ENCODE measurements around the gene HS3ST5.
A peak's percentile ranks its signal among the peaks of the same experiment; 100 is the strongest.

The HS3ST5 gene

DNA sequence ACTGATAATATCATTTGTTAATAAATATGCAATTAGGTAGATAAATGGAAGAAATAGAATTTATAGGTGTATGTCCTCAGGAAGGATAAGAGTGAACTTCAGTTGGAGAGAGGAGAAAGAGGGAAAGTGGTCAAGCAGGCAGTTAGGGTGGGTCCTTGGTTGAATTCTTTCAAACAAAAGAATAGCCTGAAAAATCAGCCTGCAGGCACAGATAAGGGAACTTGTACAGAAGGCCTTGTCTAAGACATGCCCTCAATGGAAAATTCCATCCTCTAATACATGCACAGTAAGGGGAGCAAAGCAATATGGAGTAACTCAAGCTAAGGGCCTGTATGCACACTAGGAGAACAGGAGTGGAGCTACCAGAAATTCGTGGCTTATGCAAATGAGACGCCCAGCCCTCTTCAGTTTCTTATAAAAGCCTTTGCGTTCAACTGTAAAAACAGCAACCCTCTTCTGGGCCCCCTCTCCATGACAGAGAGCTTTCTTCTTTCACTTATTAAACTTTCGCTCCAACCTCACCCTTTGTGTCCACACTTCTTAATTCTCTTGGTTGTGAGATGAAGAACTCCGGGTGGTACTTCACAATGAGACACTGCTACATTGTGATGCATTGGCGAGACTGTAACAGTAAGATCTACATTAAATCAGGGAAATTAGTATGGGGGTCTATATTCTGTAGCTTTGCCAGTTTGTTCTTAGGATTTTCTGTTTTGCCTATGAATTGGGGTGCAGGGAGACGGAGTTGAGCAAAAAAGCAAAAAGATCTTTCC lies 147.0 kb downstream of the HS3ST5 start:
- 73% methylated on average over 6 of the region's 7 CpGs for WGBS
- Histone ChIP-seq H2BK5ac (ENCODE audit: low read depth, low read length, poor library complexity, severe bottlenecking) (no peak overlapping the region), H3K36me3 (ENCODE audit: control insufficient read depth in 1 of 2, insufficient read depth in 2 of 2, low read depth in 1 of 2, low read length in 2 of 2) (no peaks in the 10 kb centered on the region), H3K14ac (ENCODE audit: low read length in 2 of 2) (no peak overlapping the region), H3K4me2 (ENCODE audit: low read length, poor library complexity, severe bottlenecking) (no peak overlapping the region), H2BK15ac (ENCODE audit: low read depth, poor library complexity, severe bottlenecking) (no peak overlapping the region), H2BK12ac (ENCODE audit: low read length in 2 of 2) (no peak overlapping the region), H2BK120ac (ENCODE audit: low read depth, low read length) (no peak overlapping the region), H3K9me3 (ENCODE audit: control insufficient read depth, low read length) (no peaks in the 10 kb centered on the region), H4K8ac (ENCODE audit: low read length) (no peak overlapping the region), H3K9ac (ENCODE audit: low read length) (no peak overlapping the region), H2AK5ac (ENCODE audit: low read length, severe bottlenecking) (no peak overlapping the region), H3K79me1 (replicated peaks; ENCODE audit: low read length, poor library complexity, severe bottlenecking) (no peaks in the 10 kb centered on the region), H3K4ac (ENCODE audit: low read depth in 1 of 2, low read length in 2 of 2) (no peak overlapping the region), H3K27me3 (ENCODE audit: control insufficient read depth in 1 of 2, insufficient read depth in 1 of 2, low read length in 2 of 2) (no peaks in the 10 kb centered on the region), H3K23ac (ENCODE audit: low read length in 2 of 2) (no peak overlapping the region), H3K18ac (ENCODE audit: low read depth in 1 of 2, low read length in 2 of 2) (no peak overlapping the region), H2AFZ (ENCODE audit: low read depth, low read length) (no peak overlapping the region), H3K4me3 (ENCODE audit: insufficient read depth in 1 of 2, low read depth in 1 of 2, low read length in 2 of 2) (no peak overlapping the region), H3K4me1 (ENCODE audit: control insufficient read depth, insufficient read depth, low read depth, low read length) (no peaks in the 10 kb centered on the region), H4K91ac (ENCODE audit: low read length) (no peak overlapping the region), H3K27ac (ENCODE audit: low read length, poor library complexity, severe bottlenecking) (no peak overlapping the region)
- no peak for DNase-seq

DNA sequence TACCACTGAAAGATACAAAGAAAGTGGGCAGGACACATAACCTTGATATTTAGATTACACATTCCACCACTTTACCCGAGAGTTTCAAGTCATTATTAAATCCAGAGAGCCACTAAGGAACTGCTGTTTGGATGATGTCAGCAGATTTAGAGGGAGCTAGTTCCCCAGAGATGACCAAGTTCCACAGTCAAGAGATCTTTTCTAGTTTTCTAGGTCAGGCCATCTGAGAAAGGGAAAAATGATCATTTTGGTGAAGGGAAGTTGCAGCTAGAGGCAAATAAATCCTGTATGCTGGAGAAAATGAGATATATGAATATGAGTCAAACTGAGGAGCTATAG lies 147.8 kb downstream of the HS3ST5 start:
- Histone ChIP-seq H3K18ac (ENCODE audit: low read depth in 1 of 2, low read length in 2 of 2) (no peak overlapping the region), H2AK5ac (ENCODE audit: low read length, severe bottlenecking) (no peak overlapping the region), H3K27me3 (ENCODE audit: control insufficient read depth in 1 of 2, insufficient read depth in 1 of 2, low read length in 2 of 2) (no peaks in the 10 kb centered on the region), H2BK5ac (ENCODE audit: low read depth, low read length, poor library complexity, severe bottlenecking) (no peak overlapping the region), H3K27ac (ENCODE audit: low read length, poor library complexity, severe bottlenecking) (no peak overlapping the region), H3K4ac (ENCODE audit: low read depth in 1 of 2, low read length in 2 of 2) (no peak overlapping the region), H3K9me3 (ENCODE audit: control insufficient read depth, low read length) (no peaks in the 10 kb centered on the region), H2BK120ac (ENCODE audit: low read depth, low read length) (no peak overlapping the region), H2AFZ (ENCODE audit: low read depth, low read length) (no peak overlapping the region), H3K4me2 (ENCODE audit: low read length, poor library complexity, severe bottlenecking) (no peak overlapping the region), H3K4me3 (ENCODE audit: insufficient read depth in 1 of 2, low read depth in 1 of 2, low read length in 2 of 2) (no peak overlapping the region), H3K36me3 (ENCODE audit: control insufficient read depth in 1 of 2, insufficient read depth in 2 of 2, low read depth in 1 of 2, low read length in 2 of 2) (no peaks in the 10 kb centered on the region), H2BK12ac (ENCODE audit: low read length in 2 of 2) (no peak overlapping the region), H3K9ac (ENCODE audit: low read length) (no peak overlapping the region), H3K23ac (ENCODE audit: low read length in 2 of 2) (no peak overlapping the region), H4K8ac (ENCODE audit: low read length) (no peak overlapping the region), H2BK15ac (ENCODE audit: low read depth, poor library complexity, severe bottlenecking) (no peak overlapping the region), H3K79me1 (replicated peaks; ENCODE audit: low read length, poor library complexity, severe bottlenecking) (no peaks in the 10 kb centered on the region), H3K4me1 (ENCODE audit: control insufficient read depth, insufficient read depth, low read depth, low read length) (no peaks in the 10 kb centered on the region), H3K14ac (ENCODE audit: low read length in 2 of 2) (no peak overlapping the region), H4K91ac (ENCODE audit: low read length) (no peak overlapping the region)
- no peak for DNase-seq
- WGBS = 100% methylated on average over 1 of the region's 1 CpG

DNA sequence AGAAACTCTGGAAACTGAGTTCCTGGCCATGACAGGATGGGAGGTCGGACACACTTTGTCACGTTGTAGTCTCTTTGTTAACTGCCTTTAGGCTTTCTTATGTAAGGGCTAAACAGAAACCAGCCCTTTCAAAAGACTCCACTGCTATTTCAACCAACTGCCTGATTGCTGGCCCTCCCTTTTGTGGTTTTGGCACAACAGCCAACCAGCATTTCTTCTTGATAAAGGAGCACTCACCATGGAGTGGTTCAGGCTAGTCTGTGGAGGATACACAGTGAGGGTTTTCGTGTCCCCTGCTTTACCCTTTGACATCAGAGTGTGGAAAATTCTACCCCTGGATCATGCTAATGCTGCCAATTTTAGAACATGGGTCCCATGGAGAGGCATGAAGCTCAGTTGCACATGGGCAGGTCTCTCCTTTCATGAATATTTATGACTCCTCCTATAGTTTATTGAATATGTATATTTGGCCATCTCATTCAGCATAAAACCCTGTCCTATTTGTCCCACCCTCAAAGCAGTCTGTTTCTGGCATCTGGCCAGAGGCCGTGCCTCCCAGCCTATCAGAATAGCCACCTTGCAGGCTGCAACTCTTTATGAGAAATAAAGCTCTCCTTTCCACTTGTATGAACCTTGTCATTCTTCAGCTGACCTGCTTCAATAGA lies 148.3 kb downstream of the HS3ST5 start:
- no peaks in the 10 kb centered on the region for H3K36me3 ChIP-seq (ENCODE audit: control insufficient read depth in 1 of 2, insufficient read depth in 2 of 2, low read depth in 1 of 2, low read length in 2 of 2)
- H2BK120ac ChIP-seq (ENCODE audit: low read depth, low read length) = no peak overlapping the region
- H4K8ac ChIP-seq (ENCODE audit: low read length) = no peak overlapping the region
- peak overlapping the region in 1 of 2 experiments; percentile 25 for H3K4me3 ChIP-seq (ENCODE audit: insufficient read depth in 1 of 2, low read depth in 1 of 2, low read length in 2 of 2)
- no peak overlapping the region for H3K27ac ChIP-seq (ENCODE audit: low read length, poor library complexity, severe bottlenecking)
- H2AFZ ChIP-seq (ENCODE audit: low read depth, low read length) = no peak overlapping the region
- H2AK5ac ChIP-seq (ENCODE audit: low read length, severe bottlenecking) = no peak overlapping the region
- no peak overlapping the region for H2BK15ac ChIP-seq (ENCODE audit: low read depth, poor library complexity, severe bottlenecking)
- H3K27me3 ChIP-seq (ENCODE audit: control insufficient read depth in 1 of 2, insufficient read depth in 1 of 2, low read length in 2 of 2) = no peaks in the 10 kb centered on the region
- no peak overlapping the region for H3K4ac ChIP-seq (ENCODE audit: low read depth in 1 of 2, low read length in 2 of 2)
- peak; percentile 2 for DNase-seq
- H4K91ac ChIP-seq (ENCODE audit: low read length) = no peak overlapping the region
- H3K23ac ChIP-seq (ENCODE audit: low read length in 2 of 2) = no peak overlapping the region
- peak overlapping the region; percentile 22 for H3K9ac ChIP-seq (ENCODE audit: low read length)
- WGBS = 89% methylated on average over 4 of the region's 4 CpGs
- no peaks in the 10 kb centered on the region for H3K4me1 ChIP-seq (ENCODE audit: control insufficient read depth, insufficient read depth, low read depth, low read length)
- no peak overlapping the region for H3K14ac ChIP-seq (ENCODE audit: low read length in 2 of 2)
- H3K4me2 ChIP-seq (ENCODE audit: low read length, poor library complexity, severe bottlenecking) = no peak overlapping the region
- no peaks in the 10 kb centered on the region for H3K9me3 ChIP-seq (ENCODE audit: control insufficient read depth, low read length)
- no peak overlapping the region for H2BK12ac ChIP-seq (ENCODE audit: low read length in 2 of 2)
- H3K18ac ChIP-seq (ENCODE audit: low read depth in 1 of 2, low read length in 2 of 2) = no peak overlapping the region
- H2BK5ac ChIP-seq (ENCODE audit: low read depth, low read length, poor library complexity, severe bottlenecking) = no peak overlapping the region
- H3K79me1 ChIP-seq (replicated peaks; ENCODE audit: low read length, poor library complexity, severe bottlenecking) = no peaks in the 10 kb centered on the region

GRCh38 chr6:114187563-114187962 lies 155.3 kb downstream of the HS3ST5 start:
- Histone ChIP-seq H3K4ac (ENCODE audit: low read depth in 1 of 2, low read length in 2 of 2) (no peak overlapping the region), H3K36me3 (ENCODE audit: control insufficient read depth in 1 of 2, insufficient read depth in 2 of 2, low read depth in 1 of 2, low read length in 2 of 2) (no peaks in the 10 kb centered on the region), H2BK15ac (ENCODE audit: low read depth, poor library complexity, severe bottlenecking) (no peak overlapping the region), H2BK120ac (ENCODE audit: low read depth, low read length) (no peak overlapping the region), H3K4me1 (ENCODE audit: control insufficient read depth, insufficient read depth, low read depth, low read length) (no peaks in the 10 kb centered on the region), H4K91ac (ENCODE audit: low read length) (no peak overlapping the region), H3K27me3 (ENCODE audit: control insufficient read depth in 1 of 2, insufficient read depth in 1 of 2, low read length in 2 of 2) (no peaks in the 10 kb centered on the region), H3K27ac (ENCODE audit: low read length, poor library complexity, severe bottlenecking) (no peak overlapping the region), H3K4me2 (ENCODE audit: low read length, poor library complexity, severe bottlenecking) (no peak overlapping the region), H2BK12ac (ENCODE audit: low read length in 2 of 2) (no peak overlapping the region), H3K9ac (ENCODE audit: low read length) (no peak overlapping the region), H3K4me3 (ENCODE audit: insufficient read depth in 1 of 2, low read depth in 1 of 2, low read length in 2 of 2) (no peak overlapping the region), H2BK5ac (ENCODE audit: low read depth, low read length, poor library complexity, severe bottlenecking) (no peak overlapping the region), H4K8ac (ENCODE audit: low read length) (no peak overlapping the region), H3K9me3 (ENCODE audit: control insufficient read depth, low read length) (no peaks in the 10 kb centered on the region), H3K14ac (ENCODE audit: low read length in 2 of 2) (no peak overlapping the region), H3K23ac (ENCODE audit: low read length in 2 of 2) (no peak overlapping the region), H2AK5ac (ENCODE audit: low read length, severe bottlenecking) (no peak overlapping the region), H3K79me1 (replicated peaks; ENCODE audit: low read length, poor library complexity, severe bottlenecking) (no peaks in the 10 kb centered on the region), H2AFZ (ENCODE audit: low read depth, low read length) (no peak overlapping the region), H3K18ac (ENCODE audit: low read depth in 1 of 2, low read length in 2 of 2) (no peak overlapping the region)
- 85% methylated on average over 3 of the region's 4 CpGs for WGBS
- no peak for DNase-seq
